ENCODE results near the gene FOXP4.

The FOXP4 gene

DNA sequence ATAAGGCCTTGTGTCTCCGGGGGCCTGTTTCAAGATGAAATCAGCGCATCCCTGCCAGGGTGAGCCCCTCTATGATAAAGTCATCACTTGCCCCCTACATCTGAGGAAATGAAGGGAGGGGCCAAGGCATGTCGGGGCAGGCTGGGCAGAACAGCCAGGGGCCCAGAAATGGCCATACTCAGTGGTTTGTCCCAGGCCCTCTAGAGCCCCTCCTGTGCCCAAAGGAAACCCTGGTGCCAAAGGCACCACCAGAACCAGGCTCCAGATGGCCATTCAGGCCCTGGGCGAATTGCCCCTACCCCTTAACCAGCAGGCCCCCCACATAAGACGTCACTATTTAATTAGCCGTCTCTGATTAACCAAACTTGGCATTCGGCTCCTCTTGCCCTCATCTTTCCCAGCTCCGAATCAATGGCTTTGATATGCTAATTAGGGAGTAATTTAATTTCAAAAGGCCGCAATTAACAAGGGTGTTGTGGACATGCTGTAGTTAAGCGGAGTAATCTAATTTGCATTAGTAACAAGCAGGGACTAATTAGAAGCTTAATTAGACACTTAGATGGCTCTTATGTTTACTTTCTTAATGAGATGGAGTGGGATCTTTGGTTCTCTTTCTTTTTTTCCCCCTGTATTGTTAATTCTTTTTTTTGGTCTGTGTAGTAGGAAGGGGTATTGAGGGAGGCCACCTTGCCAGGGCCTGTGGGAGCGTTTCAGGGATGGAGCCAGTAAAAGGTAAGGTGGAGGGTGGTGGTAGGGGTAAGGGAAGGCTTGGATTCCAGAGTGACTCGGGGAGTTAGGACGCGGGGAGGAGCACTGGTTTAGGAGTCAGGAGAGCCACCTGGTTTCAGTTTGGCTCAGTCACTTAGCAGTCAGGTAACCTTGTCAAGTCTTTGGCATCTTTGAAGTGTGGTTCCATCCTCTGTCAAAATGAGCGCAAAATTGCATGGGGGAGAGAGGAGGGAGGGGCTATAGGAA lies 9.4 kb downstream of the FOXP4 start:
- Histone ChIP-seq H3K27me3 (no peaks in the 10 kb centered on the region; a peak in 1 of 22 replicates), H3K9ac (no peak overlapping the region), H3K4me3 (no peak overlapping the region)

DNA sequence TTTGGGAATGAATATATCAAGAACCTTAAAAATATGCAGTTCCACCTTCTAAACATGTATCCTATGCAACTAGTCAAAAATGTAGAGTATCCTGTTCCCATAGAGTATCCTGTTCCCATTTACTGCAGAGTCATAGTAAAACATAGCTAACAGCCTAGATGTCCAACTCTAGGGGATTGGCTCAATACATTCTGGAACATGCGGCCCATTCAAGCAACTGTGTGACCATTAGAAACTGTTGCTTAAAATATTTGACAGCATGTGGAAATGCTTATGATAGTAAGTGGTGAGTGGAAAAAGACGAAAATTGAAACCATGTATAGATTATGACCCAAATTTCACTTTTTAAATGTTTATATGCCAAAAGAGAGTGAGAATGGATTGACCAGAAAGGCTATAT lies 11.2 kb downstream of the FOXP4 start:
- no peak overlapping the region for H3K27ac ChIP-seq
- H3K4me2 ChIP-seq: no peak overlapping the region
- H3K36me3 ChIP-seq: peaks cover 0 to 19% (median 7%) of the 10 kb centered on the region in 11 experiments; a peak in 10 of 22 replicates
- no peak overlapping the region for H3K4me3 ChIP-seq
- no peak for TF ChIP-seq Cebpa-rat (IDR thresholded peaks at IDR 0.05)
- H4K20me1 ChIP-seq: peaks cover 86 to 100% (median 96%) of the 10 kb centered on the region in 11 experiments
- no peak overlapping the region for H3K9ac ChIP-seq
- peaks cover 24 to 55% (median 39%) of the 10 kb centered on the region in 10 experiments for H3K4me1 ChIP-seq
- no peaks in the 10 kb centered on the region for H3K9me3 ChIP-seq (replicated peaks in 1 of 11)
- no peaks in the 10 kb centered on the region for H3K27me3 ChIP-seq

More for the DNA sequence above, 9.4 kb downstream of the FOXP4 start:
- Histone ChIP-seq H3K4me2 (0 out of 22 replicates have a peak overlapping the region, but pooled peaks of 1 of the 11 experiments have one; percentile 5), H4K20me1 (peaks cover 86 to 100% (median 97%) of the 10 kb centered on the region in 11 experiments), H3K9me3 (replicated peaks in 1 of 11) (no peaks in the 10 kb centered on the region), H3K4me1 (peaks cover 6 to 38% (median 24%) of the 10 kb centered on the region in 10 experiments; a peak in 19 of 20 replicates), H3K27ac (no peak overlapping the region), H3K36me3 (peaks cover 11 to 36% (median 24%) of the 10 kb centered on the region in 11 experiments; a peak in 21 of 22 replicates)
- TF ChIP-seq Cebpa-rat (IDR thresholded peaks at IDR 0.05): no peak

DNA sequence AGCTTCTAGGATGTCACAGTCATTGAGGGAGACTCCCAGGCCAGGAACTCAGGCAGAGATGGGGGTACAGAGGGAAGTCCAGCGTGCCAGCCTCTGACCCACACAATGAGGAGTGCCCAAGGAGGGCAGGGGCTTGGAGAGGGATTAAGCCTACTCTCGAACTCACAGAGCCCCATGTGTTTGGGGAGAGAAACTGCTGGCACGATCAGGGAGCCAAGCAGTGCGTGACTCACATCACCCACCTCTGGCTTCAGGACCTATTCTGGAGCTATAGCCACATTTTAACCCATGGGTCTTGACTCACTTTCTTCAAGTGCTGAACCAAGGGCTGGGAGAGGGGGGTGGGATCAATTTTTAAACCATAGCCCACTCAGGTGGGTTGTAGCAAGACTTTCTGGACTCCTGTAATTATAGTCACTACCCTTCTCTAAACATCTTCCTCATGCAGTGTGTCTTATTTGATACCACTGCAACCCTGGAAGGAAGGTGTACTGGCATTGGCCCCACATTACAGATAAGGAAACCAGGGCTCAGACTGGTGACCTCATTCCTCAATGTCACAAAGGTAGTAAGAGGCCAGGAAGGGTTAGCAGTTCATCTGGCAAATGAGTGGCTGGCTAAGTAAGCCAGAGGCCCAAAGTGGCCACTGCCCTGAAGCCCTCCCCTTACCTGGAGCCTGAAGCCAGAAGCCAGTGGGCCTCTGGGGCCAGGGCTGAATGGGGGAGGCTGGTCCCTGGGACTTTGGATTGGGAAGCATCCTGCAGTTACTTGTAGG lies 12.0 kb downstream of the FOXP4 start:
- Histone ChIP-seq H3K27me3 (no peaks in the 10 kb centered on the region), H3K4me2 (peak overlapping the region in 2 of 11 experiments; percentile 8 to 12; a peak in 1 of 22 replicates), H3K27ac (no peak overlapping the region), H3K9me3 (replicated peaks in 1 of 11) (no peaks in the 10 kb centered on the region), H3K36me3 (peaks cover 0 to 13% (median 3%) of the 10 kb centered on the region in 11 experiments; a peak in 5 of 22 replicates), H3K4me3 (no peak overlapping the region), H3K9ac (no peak overlapping the region), H3K4me1 (peaks cover 27 to 64% (median 48%) of the 10 kb centered on the region in 10 experiments), H4K20me1 (peaks cover 86 to 100% (median 97%) of the 10 kb centered on the region in 11 experiments)
- no peak for TF ChIP-seq Cebpa-rat (IDR thresholded peaks at IDR 0.05)

DNA sequence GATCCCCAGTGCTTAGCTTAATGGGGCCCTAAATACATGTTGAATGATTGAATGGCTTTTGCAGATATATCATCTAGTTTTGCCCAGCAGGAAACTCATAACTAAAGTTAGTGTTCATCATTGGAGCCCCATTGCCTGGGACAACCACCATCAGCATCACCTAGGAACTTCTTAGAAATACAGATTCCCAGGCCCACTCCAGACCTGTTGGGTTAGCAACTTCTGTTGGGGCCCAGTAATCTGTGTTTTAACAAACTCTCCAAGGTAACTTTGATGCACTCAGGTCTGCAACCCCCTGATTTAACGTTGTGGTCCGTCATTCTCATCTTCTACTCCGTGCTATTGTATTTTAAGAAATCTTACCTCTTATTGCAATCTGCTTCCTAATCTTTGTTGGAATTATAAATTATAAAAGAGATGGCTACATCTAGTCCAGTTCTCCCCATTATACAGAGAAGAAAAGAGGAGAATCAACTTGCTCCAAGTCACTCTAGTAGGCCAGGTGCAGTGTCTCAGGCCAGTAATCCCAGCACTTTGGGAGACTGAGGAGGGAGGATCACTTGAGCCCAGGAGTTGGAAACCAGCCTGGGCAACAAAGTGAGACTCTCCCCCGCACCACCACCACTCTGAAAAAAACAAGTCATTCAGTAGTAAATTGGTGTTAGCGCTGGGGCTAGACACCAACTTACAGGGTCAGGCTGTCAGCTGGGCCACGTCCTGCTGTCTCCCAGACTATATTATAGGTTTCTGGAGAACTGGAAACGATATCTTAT lies 13.7 kb downstream of the FOXP4 start:
- no peak for TF ChIP-seq Cebpa-rat (IDR thresholded peaks at IDR 0.05)
- Histone ChIP-seq H3K36me3 (peaks cover 0 to 15% (median 0%) of the 10 kb centered on the region in 11 experiments; a peak in 8 of 22 replicates), H3K9me3 (replicated peaks in 1 of 11) (no peaks in the 10 kb centered on the region), H3K4me3 (peak overlapping the region; percentile 51 to 69 (median 61)), H4K20me1 (peaks cover 80 to 100% (median 95%) of the 10 kb centered on the region in 11 experiments), H3K4me2 (peak overlapping the region; percentile 85 to 97 (median 93)), H3K4me1 (peaks cover 27 to 76% (median 58%) of the 10 kb centered on the region in 10 experiments), H3K27ac (peak overlapping the region in 7 of 11 experiments; percentile 66 to 84 (median 80); a peak in 12 of 22 replicates), H3K27me3 (no peaks in the 10 kb centered on the region), H3K9ac (peak overlapping the region in 10 of 11 experiments; percentile 42 to 79 (median 69); a peak in 18 of 22 replicates)

DNA sequence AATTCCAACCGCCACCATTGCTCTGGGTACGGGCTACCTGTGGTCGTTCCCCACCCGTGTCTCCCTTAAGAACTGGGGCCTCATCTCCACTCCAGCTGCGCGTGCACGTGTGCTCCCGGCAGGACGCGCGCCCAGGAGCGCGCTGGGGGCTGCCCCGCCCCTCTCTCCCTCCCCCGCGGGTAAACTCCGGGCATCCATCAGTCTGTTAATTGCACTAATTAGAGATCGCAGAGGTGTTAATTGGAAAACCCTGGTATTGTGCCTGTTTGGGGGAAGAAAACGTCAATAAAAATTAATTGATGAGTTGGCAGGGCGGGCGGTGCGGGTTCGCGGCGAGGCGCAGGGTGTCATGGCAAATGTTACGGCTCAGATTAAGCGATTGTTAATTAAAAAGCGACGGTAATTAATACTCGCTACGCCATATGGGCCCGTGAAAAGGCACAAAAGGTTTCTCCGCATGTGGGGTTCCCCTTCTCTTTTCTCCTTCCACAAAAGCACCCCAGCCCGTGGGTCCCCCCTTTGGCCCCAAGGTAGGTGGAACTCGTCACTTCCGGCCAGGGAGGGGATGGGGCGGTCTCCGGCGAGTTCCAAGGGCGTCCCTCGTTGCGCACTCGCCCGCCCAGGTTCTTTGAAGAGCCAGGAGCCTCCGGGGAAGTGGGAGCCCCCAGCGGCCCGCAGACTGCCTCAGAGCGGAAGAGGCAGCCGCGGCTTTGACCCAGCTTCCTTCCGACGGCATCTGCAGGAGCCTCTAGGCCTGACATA lies 14.4 kb downstream of the FOXP4 start:
- Histone ChIP-seq H3K9ac (peak overlapping the region; percentile 40 to 79 (median 67)), H3K9me3 (replicated peaks in 1 of 11) (no peaks in the 10 kb centered on the region), H3K36me3 (peaks cover 2 to 16% (median 6%) of the 10 kb centered on the region in 11 experiments), H3K4me2 (peak overlapping the region; percentile 85 to 97 (median 93)), H4K20me1 (peaks cover 75 to 99% (median 89%) of the 10 kb centered on the region in 11 experiments), H3K4me1 (peaks cover 27 to 71% (median 56%) of the 10 kb centered on the region in 10 experiments), H3K27me3 (no peaks in the 10 kb centered on the region), H3K4me3 (peak overlapping the region; percentile 51 to 69 (median 61)), H3K27ac (peak overlapping the region in 10 of 11 experiments; percentile 15 to 84 (median 68); a peak in 20 of 22 replicates)
- peak in 3 of 11 experiments; percentile 27 to 64 (median 33); a peak in 2 of 22 replicates for TF ChIP-seq Cebpa-rat (IDR thresholded peaks at IDR 0.05)

DNA sequence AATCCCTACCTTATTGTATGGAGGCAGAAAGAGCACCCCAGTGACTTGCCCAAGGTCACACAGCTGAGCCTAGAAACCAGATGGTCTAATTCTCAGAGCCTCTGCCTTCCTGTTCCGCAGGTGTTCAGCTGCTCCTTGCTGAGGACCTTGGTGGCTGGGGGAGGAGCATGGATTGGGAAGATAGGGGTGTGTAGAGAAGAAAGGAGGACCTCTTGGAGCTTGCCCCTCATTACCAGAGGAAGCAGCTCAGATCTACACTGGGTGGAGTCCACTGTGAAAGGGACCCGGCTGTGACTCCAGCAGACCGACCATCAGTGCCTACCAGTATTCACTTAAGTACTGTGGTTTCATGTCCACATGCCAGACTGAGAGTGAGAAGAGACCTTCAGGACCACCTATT lies 15.2 kb downstream of the FOXP4 start:
- no peaks in the 10 kb centered on the region for H3K27me3 ChIP-seq
- TF ChIP-seq Cebpa-rat (IDR thresholded peaks at IDR 0.05): no peak
- peaks cover 10 to 24% (median 14%) of the 10 kb centered on the region in 11 experiments for H3K36me3 ChIP-seq
- peak overlapping the region; percentile 85 to 97 (median 93) for H3K4me2 ChIP-seq
- H3K4me1 ChIP-seq: peaks cover 27 to 66% (median 55%) of the 10 kb centered on the region in 10 experiments
- H3K27ac ChIP-seq: peak overlapping the region in 9 of 11 experiments; percentile 64 to 84 (median 69); a peak in 19 of 22 replicates
- H3K9ac ChIP-seq: peak overlapping the region in 9 of 11 experiments; percentile 42 to 79 (median 71); a peak in 13 of 22 replicates
- peak overlapping the region; percentile 51 to 69 (median 61); a peak in 15 of 20 replicates for H3K4me3 ChIP-seq
- no peaks in the 10 kb centered on the region for H3K9me3 ChIP-seq (replicated peaks in 1 of 11)
- peaks cover 69 to 97% (median 81%) of the 10 kb centered on the region in 11 experiments for H4K20me1 ChIP-seq

All from BLaER1 treated with 17β-estradiol and CSF1 and Interleukin-3, amounts not matched to agents 10 nM and 100 nM (cell line).